AG04449 (cell line): ENCODE data around the gene SERPINB6.
"Not testable (repeated sequence)": the region's sequence is repeated elsewhere in the genome, so short reads cannot be mapped to it uniquely, and the experiment has no call there.

Experiments
- CTCF ChIA-PET: fragments of 350-600 bp; formaldehyde crosslinking; extraction: SDS; loops from one replicate; lab custom pipeline; 2021; ENCODE audit warnings: antibody characterized with exemption; lab: Yijun Ruan, JAX
- POLR2A ChIA-PET: fragments of 400-600, 350-600 bp; formaldehyde crosslinking; extraction: SDS; loops from one replicate; lab custom pipeline; 2020; ENCODE audit warnings: antibody characterized with exemption, inconsistent platforms; lab: Yijun Ruan, JAX
- DNase-seq: peaks from one replicate; pipeline ENCODE4 v3.0.0-alpha.2; 2010; ENCODE audit warnings: low read depth, low spot score
- H3K4me3 ChIP-seq: 2 replicates; pipeline ENCODE4 v1.5.1; 2011; ENCODE audit warnings: low read depth, mild to moderate bottlenecking, control low read depth, low read length
- TF ChIP-seq, protein P1 (sequence below): IDR thresholded peaks from one replicate; pipeline ENCODE4 v1.5.1; 2011; ENCODE audit warnings: mild to moderate bottlenecking, moderate library complexity, low read length, control low read depth, inconsistent platforms; ENCODE audit not compliant: insufficient read depth; ENCODE audit errors: missing control alignments

Gene SERPINB6

DNA sequence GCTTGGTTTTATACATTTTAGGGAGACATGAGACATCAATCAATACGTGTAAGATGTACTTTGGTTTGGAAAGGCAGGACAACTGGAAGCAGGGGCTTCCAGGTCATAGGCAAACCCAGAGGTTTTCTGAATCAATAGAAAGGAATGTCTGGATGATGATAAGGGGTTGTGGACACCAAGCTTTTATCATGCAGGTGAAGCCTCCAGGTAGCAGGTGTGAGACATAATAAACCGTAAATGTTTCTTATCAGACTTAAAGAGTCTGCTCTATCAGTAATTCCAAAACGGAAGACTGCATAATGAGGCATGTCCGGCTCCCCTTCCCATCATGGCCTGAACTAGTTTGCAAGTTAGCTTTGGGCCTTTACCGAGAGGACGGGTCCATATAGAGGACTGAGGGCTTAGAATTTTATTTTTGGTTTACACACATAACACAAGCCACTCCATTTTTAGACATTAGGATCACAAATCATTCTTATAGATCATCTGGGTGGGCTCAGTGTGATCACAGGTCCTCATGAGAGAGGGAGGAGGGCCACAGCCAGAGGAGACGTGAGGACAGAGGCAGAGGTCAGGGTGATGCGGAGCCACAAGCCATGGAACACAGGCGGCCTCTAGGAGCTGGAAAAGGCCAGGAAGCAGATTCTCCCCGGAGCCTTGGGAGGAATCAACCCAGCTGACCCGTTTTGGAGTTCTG is 57.6 kb downstream of the SERPINB6 start:
- TF ChIP-seq, protein P1, sequence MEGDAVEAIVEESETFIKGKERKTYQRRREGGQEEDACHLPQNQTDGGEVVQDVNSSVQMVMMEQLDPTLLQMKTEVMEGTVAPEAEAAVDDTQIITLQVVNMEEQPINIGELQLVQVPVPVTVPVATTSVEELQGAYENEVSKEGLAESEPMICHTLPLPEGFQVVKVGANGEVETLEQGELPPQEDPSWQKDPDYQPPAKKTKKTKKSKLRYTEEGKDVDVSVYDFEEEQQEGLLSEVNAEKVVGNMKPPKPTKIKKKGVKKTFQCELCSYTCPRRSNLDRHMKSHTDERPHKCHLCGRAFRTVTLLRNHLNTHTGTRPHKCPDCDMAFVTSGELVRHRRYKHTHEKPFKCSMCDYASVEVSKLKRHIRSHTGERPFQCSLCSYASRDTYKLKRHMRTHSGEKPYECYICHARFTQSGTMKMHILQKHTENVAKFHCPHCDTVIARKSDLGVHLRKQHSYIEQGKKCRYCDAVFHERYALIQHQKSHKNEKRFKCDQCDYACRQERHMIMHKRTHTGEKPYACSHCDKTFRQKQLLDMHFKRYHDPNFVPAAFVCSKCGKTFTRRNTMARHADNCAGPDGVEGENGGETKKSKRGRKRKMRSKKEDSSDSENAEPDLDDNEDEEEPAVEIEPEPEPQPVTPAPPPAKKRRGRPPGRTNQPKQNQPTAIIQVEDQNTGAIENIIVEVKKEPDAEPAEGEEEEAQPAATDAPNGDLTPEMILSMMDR, result no peak
- no peak overlapping the region for H3K4me3 ChIP-seq
- ChIA-PET POLR2A (interaction anchor here (0.6 kb wide), 1 partner anchor 76 kb away, joined by 3 read pairs; no protein-coding TSS in a partner anchor), CTCF (interaction anchor here (0.9 to 13.4 kb wide), 4 partner anchors 20 to 123 kb away, joined by 3 to 118 read pairs (median 11); no protein-coding TSS in a partner anchor)
- DNase-seq, result no peak

DNA sequence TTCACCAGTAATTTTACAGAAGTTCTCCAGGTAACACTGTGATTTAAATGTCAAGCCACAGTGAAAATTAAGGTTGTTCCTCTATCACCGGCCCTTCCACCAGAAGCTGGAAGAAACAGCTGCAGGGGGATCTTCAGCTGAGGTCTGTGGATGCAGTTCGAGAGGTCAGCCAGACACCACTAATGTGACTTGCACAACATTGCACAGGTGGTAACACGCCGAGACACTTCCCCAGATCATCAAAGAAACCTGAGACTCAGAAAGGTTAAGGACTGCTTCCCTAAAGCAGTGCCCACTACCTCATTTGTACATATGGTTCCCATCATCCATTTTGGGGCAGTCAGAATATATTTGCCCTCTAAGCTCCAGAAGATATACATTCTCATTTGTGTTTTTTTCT is 60.2 kb downstream of the SERPINB6 start:
- TF ChIP-seq, protein P1, result no peak
- POLR2A ChIA-PET, result no interaction called here

GRCh38 chr6:2909718-2910117 is 61.6 kb downstream of the SERPINB6 start:
- DNase-seq, result no peak
- ChIA-PET CTCF (no interaction called here), POLR2A (no interaction called here)
- no peak overlapping the region for H3K4me3 ChIP-seq
- TF ChIP-seq, protein P1, result no peak

More for the DNA sequence above, 60.2 kb downstream of the SERPINB6 start:
- DNase-seq, result no peak
- no peak overlapping the region for H3K4me3 ChIP-seq
- CTCF ChIA-PET, result interaction anchor here (0.8 to 1.6 kb wide), 6 partner anchors 20 to 120 kb away, joined by 3 to 9 read pairs (median 6); no protein-coding TSS in a partner anchor

DNA sequence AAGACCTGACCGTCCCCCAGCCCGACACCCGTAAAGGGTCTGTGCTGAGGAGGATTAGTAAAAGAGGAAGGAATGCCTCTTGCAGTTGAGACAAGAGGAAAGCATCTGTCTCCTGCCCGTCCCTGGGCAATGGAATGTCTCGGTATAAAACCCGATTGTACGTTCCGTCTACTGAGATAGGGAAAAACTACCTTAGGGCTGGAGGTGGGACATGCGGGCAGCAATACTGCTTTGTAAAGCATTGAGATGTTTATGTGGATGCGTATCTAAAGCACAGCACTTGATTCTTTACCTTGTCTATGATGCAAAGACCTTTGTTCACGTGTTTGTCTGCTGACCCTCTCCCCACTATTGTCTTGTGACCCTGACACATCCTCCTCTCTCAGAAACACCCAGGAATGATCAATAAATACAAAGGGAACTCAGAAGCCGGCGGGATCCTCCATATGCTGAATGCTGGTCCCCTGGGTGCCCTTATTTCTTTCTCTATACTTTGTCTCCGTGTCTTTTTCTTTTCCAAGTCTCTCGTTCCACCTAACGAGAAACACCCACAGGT is 62.2 kb downstream of the SERPINB6 start:
- CTCF ChIA-PET, POLR2A ChIA-PET, H3K4me3 ChIP-seq, DNase-seq: not testable (repeated sequence)

- H3K4me3 ChIP-seq, CTCF ChIA-PET, POLR2A ChIA-PET, DNase-seq: not testable (repeated sequence)
Measured at GRCh38 chr6:2908516-2908915, 62.9 kb downstream of the SERPINB6 start.

DNA sequence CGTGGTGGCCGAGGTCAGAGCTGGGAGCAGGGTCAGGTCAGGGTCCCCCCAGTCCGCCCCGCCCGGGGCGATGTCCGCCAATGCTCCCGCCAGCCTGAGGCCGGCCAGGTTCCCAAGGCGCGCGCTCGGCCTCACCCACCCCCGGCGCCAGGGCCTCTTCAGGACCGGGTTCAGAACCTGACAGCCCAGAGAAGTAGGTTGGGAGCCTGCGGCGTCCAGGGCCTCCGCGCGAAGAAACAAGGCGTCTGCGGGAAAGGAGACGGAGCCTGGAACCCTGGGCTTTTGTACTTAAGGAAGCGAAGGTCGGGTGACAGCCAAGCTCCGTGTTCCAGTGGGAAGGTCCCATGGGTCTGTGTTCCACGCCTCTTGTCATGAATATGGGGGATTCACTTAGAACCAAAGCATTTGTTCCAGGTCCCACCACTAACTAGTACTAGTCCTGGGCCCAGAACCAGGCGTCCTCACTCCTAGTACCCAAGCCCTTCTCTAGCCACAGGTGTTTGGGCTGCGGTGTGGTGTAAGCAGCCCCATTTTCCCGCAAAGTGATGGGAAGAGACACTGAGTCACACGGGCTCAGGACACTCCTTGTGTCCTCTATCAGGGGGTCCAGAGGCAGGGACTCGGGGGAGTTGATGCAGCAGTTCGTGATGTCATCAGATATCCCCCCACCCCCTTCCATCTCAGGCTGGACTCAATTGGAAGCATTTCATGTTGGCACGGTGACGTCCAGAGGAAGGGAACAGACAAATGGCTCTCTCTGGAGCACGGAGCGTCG is 67.8 kb downstream of the SERPINB6 start:
- CTCF ChIA-PET, result interaction anchor here (0.9 kb wide), 1 partner anchor 27 kb away, joined by 3 read pairs; no protein-coding TSS in a partner anchor

GRCh38 chr6:2901645-2902502 is 69.5 kb downstream of the SERPINB6 start:
- POLR2A ChIA-PET, H3K4me3 ChIP-seq, DNase-seq: not testable (repeated sequence)
- CTCF ChIA-PET, result interaction anchor here (0.9 to 2.7 kb wide), 2 partner anchors 51 to 137 kb away, joined by 3 to 10 read pairs; partner anchors contain the start of gene WRNIP1

More for the DNA sequence above, 67.8 kb downstream of the SERPINB6 start:
- POLR2A ChIA-PET, DNase-seq: not testable (repeated sequence)
- peak overlapping the region; percentile 61 for H3K4me3 ChIP-seq
